Measurements from ENCODE around the gene ARHGAP1. TPM values are rescaled to one million over a fixed set of nuclear protein-coding genes. Genes with fewer than 3 reads are reported as not detected.

ARHGAP1 gene
- total RNA-seq, 1 experiment from 2014 or later = 73.0 TPM

GRCh38 chr11:46679241-46680163 is 20.9 kb downstream of the ARHGAP1 start:
- Mint-ChIP-seq H3K27ac (ENCODE audit: unreplicated experiment) (peak overlapping the region; percentile 31), H3K4me3 (ENCODE audit: unreplicated experiment) (no peak overlapping the region), H3K4me1 (ENCODE audit: low read depth, unreplicated experiment) (peaks cover 11% of the 10 kb centered on the region), H3K36me3 (ENCODE audit: insufficient read depth, unreplicated experiment) (peaks cover 41% of the 10 kb centered on the region), H3K9me3 (ENCODE audit: unreplicated experiment) (no peaks in the 10 kb centered on the region), H3K27me3 (ENCODE audit: insufficient read depth, unreplicated experiment) (no peaks in the 10 kb centered on the region)
- Histone ChIP-seq H3K4me3 (ENCODE audit: low read depth, low read length) (no peak overlapping the region), H3K27me3 (replicated peaks; ENCODE audit: control insufficient read depth, insufficient read depth, low read length) (no peaks in the 10 kb centered on the region), H3K4me1 (peaks cover 14% of the 10 kb centered on the region), H3K36me3 (ENCODE audit: control insufficient read depth, insufficient read depth, low read length) (peaks cover 3% of the 10 kb centered on the region; the same call in 1 of the 2 replicates), H3K9me3 (no peaks in the 10 kb centered on the region)
- no TSS peak for BruUV-seq (replicated peaks)
- no peak for TF ChIP-seq CTCF (IDR thresholded peaks at IDR 0.05; ENCODE audit: insufficient read depth in 1 of 2, low read depth in 1 of 2, low read length in 1 of 2, severe bottlenecking in 1 of 2, unreplicated experiment in 1 of 2)
- intact Hi-C loops (cut with micrococcal nuclease; ENCODE audit: unreplicated experiment) = no loop called here
- ChIA-PET CTCF (no interaction called here), POLR2A (no interaction called here)
- DNase-seq = no peak

- no peaks in the 10 kb centered on the region for H3K9me3 Mint-ChIP-seq (ENCODE audit: unreplicated experiment)
- no peak for DNase-seq
- ChIA-PET POLR2A (no interaction called here), CTCF (interaction anchor here (0.7 kb wide), 1 partner anchor 1546 kb away, joined by 3 read pairs; no protein-coding TSS in a partner anchor)
- H3K4me3 Mint-ChIP-seq (ENCODE audit: unreplicated experiment) = no peak overlapping the region
- H3K36me3 Mint-ChIP-seq (ENCODE audit: insufficient read depth, unreplicated experiment) = peaks cover 34% of the 10 kb centered on the region
- Histone ChIP-seq H3K9me3 (no peaks in the 10 kb centered on the region), H3K27me3 (replicated peaks; ENCODE audit: control insufficient read depth, insufficient read depth, low read length) (no peaks in the 10 kb centered on the region), H3K4me3 (ENCODE audit: low read depth, low read length) (no peak overlapping the region), H3K36me3 (ENCODE audit: control insufficient read depth, insufficient read depth, low read length) (peaks cover 3% of the 10 kb centered on the region; the same call in 1 of the 2 replicates), H3K4me1 (peaks cover 22% of the 10 kb centered on the region)
- no TSS peak for BruUV-seq (replicated peaks)
- no peak overlapping the region for H3K27ac Mint-ChIP-seq (ENCODE audit: unreplicated experiment)
- intact Hi-C loops (cut with micrococcal nuclease; ENCODE audit: unreplicated experiment) = no loop called here
- TF ChIP-seq CTCF (IDR thresholded peaks at IDR 0.05; ENCODE audit: insufficient read depth in 1 of 2, low read depth in 1 of 2, low read length in 1 of 2, severe bottlenecking in 1 of 2, unreplicated experiment in 1 of 2) = no peak
- H3K27me3 Mint-ChIP-seq (ENCODE audit: insufficient read depth, unreplicated experiment) = no peaks in the 10 kb centered on the region
- H3K4me1 Mint-ChIP-seq (ENCODE audit: low read depth, unreplicated experiment) = peaks cover 12% of the 10 kb centered on the region
These were observed 21.7 kb downstream of the ARHGAP1 start for GRCh38 chr11:46678741-46679130.

GRCh38 chr11:46677991-46678740 is 22.3 kb downstream of the ARHGAP1 start:
- H3K36me3 ChIP-seq (ENCODE audit: control insufficient read depth, insufficient read depth, low read length) = peaks cover 4% of the 10 kb centered on the region
- H3K27me3 ChIP-seq (replicated peaks; ENCODE audit: control insufficient read depth, insufficient read depth, low read length) = no peaks in the 10 kb centered on the region
- no peak for DNase-seq
- H3K9me3 ChIP-seq = no peaks in the 10 kb centered on the region
- POLR2A ChIA-PET = no interaction called here
- H3K9me3 Mint-ChIP-seq (ENCODE audit: unreplicated experiment) = no peaks in the 10 kb centered on the region
- no peak overlapping the region for H3K4me3 ChIP-seq (ENCODE audit: low read depth, low read length)
- no peak overlapping the region for H3K27ac Mint-ChIP-seq (ENCODE audit: unreplicated experiment)
- H3K4me1 Mint-ChIP-seq (ENCODE audit: low read depth, unreplicated experiment) = peaks cover 12% of the 10 kb centered on the region
- H3K36me3 Mint-ChIP-seq (ENCODE audit: insufficient read depth, unreplicated experiment) = peaks cover 32% of the 10 kb centered on the region
- H3K4me3 Mint-ChIP-seq (ENCODE audit: unreplicated experiment) = no peak overlapping the region
- intact Hi-C loops (cut with micrococcal nuclease; ENCODE audit: unreplicated experiment) = no loop called here
- no peak for TF ChIP-seq CTCF (IDR thresholded peaks at IDR 0.05; ENCODE audit: insufficient read depth in 1 of 2, low read depth in 1 of 2, low read length in 1 of 2, severe bottlenecking in 1 of 2, unreplicated experiment in 1 of 2)
- peaks cover 22% of the 10 kb centered on the region for H3K4me1 ChIP-seq
- BruUV-seq (replicated peaks) = no TSS peak
- CTCF ChIA-PET = interaction anchor here (0.7 kb wide), 1 partner anchor 1545 kb away, joined by 3 read pairs; no protein-coding TSS in a partner anchor
- no peaks in the 10 kb centered on the region for H3K27me3 Mint-ChIP-seq (ENCODE audit: insufficient read depth, unreplicated experiment)
